Bronchus fibroblast of lung (primary cell): ENCODE data around the gene EHD1. TPM values are rescaled to one million over a fixed set of nuclear protein-coding genes. Genes with fewer than 3 reads are reported as not detected.

Experiments
- total RNA-seq: library from RNA; depleted of rRNA; stranded (reverse); fragments of >200 nt; gene quantifications from 2 replicates; pipeline ENCODE4 v1.2.3, GENCODE V29; 2015

Gene EHD1
- 71.1 and 79.8 TPM in 2 replicates for total RNA-seq

GRCh38 chr11:64878494-64879243 lies at the start of gene EHD1:
Gene EHD1, minus strand, starts transcription at chr11:64878621. Its CDS starts 157 bp downstream, at chr11:64878464.

DNA sequence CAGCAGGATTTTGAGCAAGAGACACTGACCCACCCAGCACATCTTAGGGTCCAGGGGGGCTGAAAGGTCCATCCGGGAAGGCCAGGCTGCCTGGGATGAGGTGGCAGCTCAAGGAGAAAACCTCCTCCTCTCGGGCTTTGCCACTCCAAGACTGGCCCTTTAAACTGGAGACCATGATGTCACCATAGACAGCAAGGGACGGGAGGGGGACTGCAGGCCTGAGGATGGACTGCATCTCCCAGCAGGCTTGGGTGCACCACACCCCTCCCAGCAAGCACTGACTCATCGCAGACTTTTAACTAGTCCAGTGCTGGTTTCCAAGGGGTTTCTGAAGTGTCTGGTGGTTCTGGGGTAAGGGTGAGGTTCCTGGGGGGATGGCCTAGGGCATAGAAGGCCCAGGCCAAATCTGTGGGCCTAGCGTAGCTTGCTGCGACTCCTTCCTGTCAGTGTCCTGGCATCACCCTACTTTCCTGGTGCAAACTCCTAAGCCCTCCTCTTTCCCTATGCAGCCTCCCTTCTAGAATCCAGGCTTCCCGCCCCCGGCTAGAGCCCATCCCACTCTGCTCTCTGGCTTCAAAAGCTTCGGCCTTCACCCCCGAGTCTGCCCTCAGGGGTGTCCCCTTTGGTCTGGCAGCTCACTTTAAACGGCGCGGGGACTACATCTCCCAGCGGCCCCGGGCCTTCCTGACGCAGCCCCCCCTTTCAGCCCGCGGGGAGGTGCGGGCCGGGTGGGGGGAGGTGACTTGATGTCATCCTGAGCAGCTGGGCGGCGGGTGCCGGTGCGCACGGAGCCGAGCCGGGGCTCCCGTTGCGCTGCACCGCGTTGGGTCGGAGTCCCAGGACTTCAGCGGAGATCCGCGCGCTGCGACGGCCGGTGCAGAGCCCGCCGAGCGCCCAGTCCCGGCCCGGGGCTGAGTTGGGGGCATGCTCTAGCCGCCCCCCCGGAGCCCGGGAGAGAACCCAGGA lies 45.8 kb upstream of the EHD1 start, which contains the start of gene PPP2R5B:
Gene PPP2R5B, plus strand, starts transcription at position 746 of the 966 bp plus-strand sequence. CDS start 1,046 bp downstream, outside the sequence.

DNA sequence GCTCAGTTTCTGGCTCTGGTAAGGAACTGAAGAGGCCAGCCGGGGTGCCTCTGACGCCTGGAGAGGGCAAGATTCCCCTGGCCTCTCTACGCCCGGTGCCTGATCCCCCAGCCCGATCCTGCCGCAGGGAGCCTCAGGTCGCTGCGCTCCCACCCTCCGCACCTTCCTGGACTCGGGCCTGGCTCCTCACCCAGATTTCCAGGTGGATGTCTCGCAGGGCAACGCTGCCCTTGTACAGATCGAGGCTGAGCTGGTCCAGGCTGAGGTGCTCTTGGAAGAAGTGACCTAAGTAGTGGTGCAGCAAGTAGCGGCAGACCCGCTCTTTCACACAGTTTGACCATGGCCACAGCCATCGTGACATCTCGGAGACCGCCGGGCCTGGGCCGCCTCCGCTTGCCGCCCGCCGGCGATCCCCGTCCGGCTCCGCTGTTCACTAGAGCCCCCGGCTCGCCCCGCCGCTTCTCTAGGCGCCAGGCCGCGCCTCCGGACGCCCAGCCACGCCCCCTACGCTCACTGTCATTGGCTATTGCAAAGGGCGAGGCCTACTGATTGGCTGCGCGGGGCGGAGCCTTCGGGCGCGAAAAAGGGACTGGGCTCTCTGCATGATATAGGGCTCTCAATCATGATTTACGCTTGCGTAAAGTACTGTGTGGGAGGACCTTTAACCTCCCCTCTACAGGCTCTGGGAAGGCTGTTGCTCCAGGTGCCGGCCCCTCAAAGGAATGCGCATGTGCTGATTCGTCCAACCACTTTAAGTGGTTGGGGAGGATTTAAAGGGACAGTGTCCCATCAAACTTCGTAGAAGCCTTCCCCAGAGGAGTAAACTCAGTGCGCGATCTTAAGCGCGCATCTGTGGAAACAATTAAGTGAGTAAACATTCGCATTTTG lies 38.6 kb upstream of the EHD1 start, which contains the start of gene ATG2A:
Gene ATG2A, minus strand, starts transcription at position 435 of the 888 bp plus-strand sequence. Its CDS starts 74 bp downstream, at position 361.

GRCh38 chr11:64844330-64845128 lies 33.9 kb downstream of the EHD1 start, which contains the start of gene CDC42BPG:
Gene CDC42BPG, minus strand, starts transcription at chr11:64844653. Its CDS starts 84 bp downstream, at chr11:64844569.

GRCh38 chr11:64810271-64810890 lies 68.0 kb downstream of the EHD1 start, which contains the start of gene MEN1:
Gene MEN1, minus strand, starts transcription at chr11:64810551. Its CDS starts 442 bp downstream, at chr11:64810109.

GRCh38 chr11:64803158-64803845 lies 75.1 kb downstream of the EHD1 start, which contains the start of gene MAP4K2:
Gene MAP4K2, minus strand, starts transcription at chr11:64803214. Its CDS starts 65 bp downstream, at chr11:64803149.

Other genes starting within 250 kb of the EHD1 start
- 0.67 and 0.89 TPM in 2 replicates for gene NRXN2, start 155.4 kb downstream of the EHD1 start, total RNA-seq
- gene RASGRP2, start 134.5 kb downstream of the EHD1 start, total RNA-seq, result under 0.01 and 0.15 TPM in 2 replicates
- gene PYGM, start 118.6 kb downstream of the EHD1 start, total RNA-seq, result 0.17 and 0.30 TPM in 2 replicates
- gene SF1, start 100.1 kb downstream of the EHD1 start, total RNA-seq, result 187 and 214 TPM in 2 replicates
- gene MAP4K2, start 75.4 kb downstream of the EHD1 start, total RNA-seq, result 18.5 and 18.7 TPM in 2 replicates
- gene MEN1, start 68.1 kb downstream of the EHD1 start, total RNA-seq, result 20.8 and 22.2 TPM in 2 replicates
- under 0.01 and 0.15 TPM in 2 replicates for gene CDC42BPG, start 34.0 kb downstream of the EHD1 start, total RNA-seq
- gene ATG2A, start 38.6 kb upstream of the EHD1 start, total RNA-seq, result 18.3 and 20.3 TPM in 2 replicates
- gene PPP2R5B, start 46.1 kb upstream of the EHD1 start, total RNA-seq, result 14.1 and 16.6 TPM in 2 replicates
- not detected in 2 replicates for gene GPHA2, start 57.3 kb upstream of the EHD1 start, total RNA-seq
- gene MAJIN, start 93.5 kb upstream of the EHD1 start, total RNA-seq, result not detected in 2 replicates
- gene BATF2, start 118.3 kb upstream of the EHD1 start, total RNA-seq, result 1.2 and 1.3 TPM in 2 replicates
- 229 and 233 TPM in 2 replicates for gene ARL2, start 135.5 kb upstream of the EHD1 start, total RNA-seq
- gene SNX15, start 148.8 kb upstream of the EHD1 start, total RNA-seq, result 17.5 and 22.9 TPM in 2 replicates
- 25.7 and 27.9 TPM in 2 replicates for gene SAC3D1, start 162.6 kb upstream of the EHD1 start, total RNA-seq
- 41.6 and 44.4 TPM in 2 replicates for gene NAALADL1, start 179.9 kb upstream of the EHD1 start, total RNA-seq
- 25.9 and 26.2 TPM in 2 replicates for gene CDCA5, start 205.4 kb upstream of the EHD1 start, total RNA-seq
- 77.6 and 78.8 TPM in 2 replicates for gene ZFPL1, start 205.6 kb upstream of the EHD1 start, total RNA-seq
- 270 and 312 TPM in 2 replicates for gene VPS51, start 217.6 kb upstream of the EHD1 start, total RNA-seq
- gene TM7SF2, start 233.3 kb upstream of the EHD1 start, total RNA-seq, result 42.4 and 52.0 TPM in 2 replicates
- 11.7 and 14.8 TPM in 2 replicates for gene ZNHIT2, start 239.1 kb upstream of the EHD1 start, total RNA-seq
- 604 and 715 TPM in 2 replicates for gene FAU, start 243.5 kb upstream of the EHD1 start, total RNA-seq
- gene MRPL49, start 243.7 kb upstream of the EHD1 start, total RNA-seq, result 63.9 and 72.0 TPM in 2 replicates